WERI-Rb-1 (cell line): Measurements from ENCODE around the gene ROR1.

ENCODE experiments used
- DNase-seq: peaks from one replicate; pipeline ENCODE4 v3.0.0-alpha.2; 2020
- H3K27ac ChIP-seq: fragments of 250-450 bp; sonication (Bioruptor Pico); 2 replicates; pipeline ENCODE4 v1.5.1; 2020; ENCODE audit warnings: mild to moderate bottlenecking, moderate library complexity
- H3K27me3 ChIP-seq: fragments of 250-450 bp; sonication (Bioruptor Pico); 2 replicates; pipeline ENCODE4 v1.5.1; 2021; ENCODE audit warnings: mild to moderate bottlenecking, low read depth, moderate library complexity; ENCODE audit not compliant: insufficient read depth, severe bottlenecking
- H3K36me3 ChIP-seq: fragments of 250-450 bp; sonication (Bioruptor Pico); 2 replicates; pipeline ENCODE4 v1.5.1; 2020; ENCODE audit warnings: mild to moderate bottlenecking, moderate library complexity
- H3K4me3 ChIP-seq: 2 replicates; pipeline ENCODE4 v1.5.1; 2011; ENCODE audit warnings: low read depth, mild to moderate bottlenecking, control low read depth, low read length
- H3K9me3 ChIP-seq: fragments of 250-450 bp; sonication (Bioruptor Pico); 2 replicates; pipeline ENCODE4 v1.5.1; 2021; ENCODE audit warnings: mild to moderate bottlenecking, moderate library complexity; ENCODE audit not compliant: severe bottlenecking
- TF ChIP-seq, protein P1 (sequence below): IDR thresholded peaks from 2 replicates; pipeline ENCODE4 v1.5.1; 2011; ENCODE audit warnings: low read depth, mild to moderate bottlenecking, control low read depth, inconsistent platforms, low read length

ROR1 gene

DNA sequence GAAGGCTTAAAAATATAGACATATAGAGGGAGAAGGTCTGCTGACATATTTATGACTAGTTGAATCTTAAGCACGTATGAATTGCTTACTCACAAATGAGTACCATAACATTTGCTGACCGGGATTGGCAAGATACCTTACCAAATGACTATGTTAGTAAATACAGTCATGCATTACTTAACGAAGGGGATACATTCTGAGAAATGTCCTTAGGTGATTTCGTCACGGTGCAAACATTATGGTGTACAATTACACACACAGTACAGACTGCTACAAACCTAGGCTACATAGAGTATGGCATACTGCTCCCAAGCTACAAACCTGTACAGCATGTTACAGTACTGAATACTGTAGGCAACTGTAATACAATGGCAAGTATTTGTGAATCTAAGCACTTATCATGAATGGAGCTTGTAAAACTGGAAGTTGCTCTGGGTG, 410.2 kb downstream of the ROR1 start:
- H3K27ac ChIP-seq = no peak overlapping the region
- no peaks in the 10 kb centered on the region for H3K36me3 ChIP-seq
- no peak for DNase-seq
- H3K27me3 ChIP-seq = no peaks in the 10 kb centered on the region
- no peak overlapping the region for H3K4me3 ChIP-seq
- H3K9me3 ChIP-seq = no peaks in the 10 kb centered on the region
- TF ChIP-seq, protein P1, sequence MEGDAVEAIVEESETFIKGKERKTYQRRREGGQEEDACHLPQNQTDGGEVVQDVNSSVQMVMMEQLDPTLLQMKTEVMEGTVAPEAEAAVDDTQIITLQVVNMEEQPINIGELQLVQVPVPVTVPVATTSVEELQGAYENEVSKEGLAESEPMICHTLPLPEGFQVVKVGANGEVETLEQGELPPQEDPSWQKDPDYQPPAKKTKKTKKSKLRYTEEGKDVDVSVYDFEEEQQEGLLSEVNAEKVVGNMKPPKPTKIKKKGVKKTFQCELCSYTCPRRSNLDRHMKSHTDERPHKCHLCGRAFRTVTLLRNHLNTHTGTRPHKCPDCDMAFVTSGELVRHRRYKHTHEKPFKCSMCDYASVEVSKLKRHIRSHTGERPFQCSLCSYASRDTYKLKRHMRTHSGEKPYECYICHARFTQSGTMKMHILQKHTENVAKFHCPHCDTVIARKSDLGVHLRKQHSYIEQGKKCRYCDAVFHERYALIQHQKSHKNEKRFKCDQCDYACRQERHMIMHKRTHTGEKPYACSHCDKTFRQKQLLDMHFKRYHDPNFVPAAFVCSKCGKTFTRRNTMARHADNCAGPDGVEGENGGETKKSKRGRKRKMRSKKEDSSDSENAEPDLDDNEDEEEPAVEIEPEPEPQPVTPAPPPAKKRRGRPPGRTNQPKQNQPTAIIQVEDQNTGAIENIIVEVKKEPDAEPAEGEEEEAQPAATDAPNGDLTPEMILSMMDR = no peak

DNA sequence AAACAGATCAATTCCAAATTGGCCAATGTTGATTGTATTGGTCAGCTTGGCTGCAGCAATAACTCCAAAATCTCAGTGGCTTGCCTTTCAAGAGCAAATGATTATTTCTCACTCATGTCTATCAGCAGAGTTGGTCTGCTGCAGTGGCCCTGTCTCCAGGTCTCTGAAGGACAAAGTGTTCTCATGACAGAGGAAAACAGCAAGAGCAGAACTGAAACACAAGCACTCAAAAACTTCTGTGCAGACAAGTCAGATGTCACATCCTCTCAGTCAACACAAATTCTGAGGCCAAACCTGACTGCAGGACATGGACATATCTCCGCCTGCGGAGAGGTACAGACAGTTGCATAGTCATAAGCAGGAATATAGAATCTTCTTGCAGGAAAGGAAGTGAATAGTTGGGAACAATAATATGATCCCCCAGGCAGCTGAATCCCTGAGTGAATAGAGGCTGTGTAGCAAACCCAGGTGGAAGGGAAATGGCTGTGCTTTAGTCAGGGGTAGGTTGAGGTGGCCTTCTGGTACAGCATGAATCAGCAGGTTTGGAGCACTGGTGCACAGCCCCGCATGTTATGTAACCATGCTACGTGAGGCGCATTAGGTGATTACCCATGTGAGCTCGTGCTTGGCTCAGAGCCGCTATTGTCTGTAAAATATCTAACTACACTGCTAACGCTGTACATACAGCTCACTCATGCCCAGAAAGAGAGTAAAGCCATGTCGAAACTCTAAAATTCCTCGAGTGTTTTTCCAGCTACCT, 412.5 kb downstream of the ROR1 start:
- Histone ChIP-seq H3K27ac (no peak overlapping the region), H3K4me3 (no peak overlapping the region), H3K27me3 (no peaks in the 10 kb centered on the region), H3K36me3 (no peaks in the 10 kb centered on the region), H3K9me3 (no peaks in the 10 kb centered on the region)
- TF ChIP-seq, protein P1 = no peak
- DNase-seq = no peak

- Histone ChIP-seq H3K9me3 (no peaks in the 10 kb centered on the region), H3K4me3 (no peak overlapping the region), H3K27me3 (no peaks in the 10 kb centered on the region), H3K27ac (no peak overlapping the region), H3K36me3 (no peaks in the 10 kb centered on the region)
- DNase-seq = no peak
- TF ChIP-seq, protein P1 = no peak
These were observed 413.1 kb downstream of the ROR1 start for GRCh38 chr1:64186898-64187280.

DNA sequence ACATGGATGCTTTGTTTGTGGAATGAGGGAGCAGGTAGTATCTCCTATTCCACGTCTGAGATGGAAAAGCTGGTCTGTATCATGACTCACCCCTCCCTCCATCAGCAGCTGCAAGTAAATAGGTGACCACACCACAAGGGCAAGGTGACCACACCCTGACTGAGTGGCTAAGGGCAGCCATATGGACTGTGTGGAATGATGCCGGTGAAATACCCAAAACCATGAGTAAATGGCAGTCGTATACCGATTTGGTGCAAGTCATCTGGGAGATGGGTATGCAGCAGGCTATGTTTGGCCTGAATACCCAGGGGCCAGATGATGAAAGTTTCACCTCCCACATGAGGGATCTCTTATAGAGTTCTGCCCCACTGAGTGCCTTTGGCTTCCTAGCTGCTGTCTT, 413.8 kb downstream of the ROR1 start:
- Histone ChIP-seq H3K36me3 (no peaks in the 10 kb centered on the region), H3K4me3 (no peak overlapping the region), H3K27ac (no peak overlapping the region), H3K27me3 (no peaks in the 10 kb centered on the region), H3K9me3 (no peaks in the 10 kb centered on the region)
- TF ChIP-seq, protein P1 = no peak
- no peak for DNase-seq

DNA sequence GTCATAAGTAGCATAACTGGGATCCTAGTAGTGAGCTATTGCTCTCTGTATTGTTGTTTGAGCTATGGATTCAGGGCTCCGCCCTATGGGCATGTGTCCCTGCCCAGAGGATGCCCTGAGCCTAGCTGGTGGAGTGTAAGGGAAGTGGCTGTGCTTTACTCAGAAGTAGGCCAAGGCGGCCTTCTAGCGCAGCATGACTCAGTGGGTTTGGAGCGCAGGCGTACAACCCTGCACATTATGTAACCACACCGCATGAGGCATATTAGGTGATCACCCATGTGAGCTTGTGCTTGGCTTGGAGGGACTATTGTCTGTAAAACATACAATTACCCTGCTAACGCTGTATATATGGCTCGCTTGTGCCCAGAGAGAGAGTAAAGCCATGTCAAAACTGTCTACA, 418.5 kb downstream of the ROR1 start:
- no peak for DNase-seq
- Histone ChIP-seq H3K27me3 (no peaks in the 10 kb centered on the region), H3K9me3 (no peaks in the 10 kb centered on the region), H3K4me3 (no peak overlapping the region), H3K36me3 (no peaks in the 10 kb centered on the region), H3K27ac (no peak overlapping the region)
- TF ChIP-seq, protein P1 = no peak
